HG02759 (cell line): ENCODE measurements around the gene PRCP.

Source experiments
- ATAC-seq: cut with Tn5 transposase; IDR thresholded peaks from one replicate; pipeline ENCODE4 v1.9.1; 2021; ENCODE audit warnings: mild to moderate bottlenecking, moderate library complexity; ENCODE audit not compliant: unreplicated experiment

Gene PRCP

GRCh38 chr11:82832983-82833382 lies 67.2 kb downstream of the PRCP start:
- ATAC-seq, result no peak

GRCh38 chr11:82831364-82831763 lies 68.9 kb downstream of the PRCP start:
- no peak for ATAC-seq

GRCh38 chr11:82830746-82831145 lies 69.5 kb downstream of the PRCP start:
- no peak for ATAC-seq

- ATAC-seq, result no peak
Observed at GRCh38 chr11:82829101-82829500, 71.1 kb downstream of the PRCP start.

GRCh38 chr11:82828472-82828871 lies 71.8 kb downstream of the PRCP start:
- ATAC-seq, result no peak

- no peak for ATAC-seq
Observed at GRCh38 chr11:82826526-82826925, 73.7 kb downstream of the PRCP start.

GRCh38 chr11:82823647-82824619 lies 76.3 kb downstream of the PRCP start:
- ATAC-seq, result no peak

GRCh38 chr11:82818409-82819043 lies 81.7 kb downstream of the PRCP start:
- ATAC-seq, result no peak

- ATAC-seq, result no peak
Observed at GRCh38 chr11:82815406-82815805, 84.8 kb downstream of the PRCP start.

GRCh38 chr11:82814379-82814778 lies 85.9 kb downstream of the PRCP start:
- ATAC-seq, result no peak

GRCh38 chr11:82811369-82811768 lies 88.9 kb downstream of the PRCP start:
- ATAC-seq, result no peak

GRCh38 chr11:82810738-82811137 lies 89.5 kb downstream of the PRCP start:
- ATAC-seq, result no peak

GRCh38 chr11:82810326-82810725 lies 89.9 kb downstream of the PRCP start:
- no peak for ATAC-seq

GRCh38 chr11:82807646-82808045 lies 92.6 kb downstream of the PRCP start:
- no peak for ATAC-seq

GRCh38 chr11:82802710-82803109 lies 97.5 kb downstream of the PRCP start:
- no peak for ATAC-seq

GRCh38 chr11:82796998-82797961 lies 103.0 kb downstream of the PRCP start:
- no peak for ATAC-seq

GRCh38 chr11:82794490-82794889 lies 105.7 kb downstream of the PRCP start:
- no peak for ATAC-seq

GRCh38 chr11:82792822-82793569 lies 107.2 kb downstream of the PRCP start:
- no peak for ATAC-seq

- ATAC-seq, result no peak
Observed at GRCh38 chr11:82792319-82792718, 107.9 kb downstream of the PRCP start.

- no peak for ATAC-seq
Observed at GRCh38 chr11:82791779-82792178, 108.5 kb downstream of the PRCP start.
